HepG2 (cell line): ENCODE results near the gene PIAS1. TPM values are rescaled to one million over a fixed set of nuclear protein-coding genes. Genes with fewer than 3 reads are reported as not detected.
A peak's percentile ranks its signal among the peaks of the same experiment; 100 is the strongest.

Experiments
- ELF3 ChIP-seq: IDR thresholded peaks from 2 replicates; pipeline ENCODE4 v1.6.1; 2016; ENCODE audit warnings: missing genetic modification reagents, missing compliant biosample characterization
- EP300 ChIP-seq, 3 experiments: sonication (generic) in 1 of 3; formaldehyde crosslinking in 1 of 3; IDR thresholded peaks; 2 replicates each; pipeline versions ENCODE4 v1.5.1 to v1.6.1; 2011 to 2020; ENCODE audit warnings: low read depth in 2 of 3, low read length in 2 of 3, borderline replicate concordance in 1 of 3, improper control_type of control experiment in 1 of 3, mild to moderate bottlenecking in 1 of 3, missing genetic modification reagents in 1 of 3, moderate library complexity in 1 of 3
- HMGA1 ChIP-seq: sonication (generic); formaldehyde crosslinking; conservative IDR thresholded peaks from 2 replicates; pipeline ENCODE4 v1.4.0; 2020; ENCODE audit warnings: missing genetic modification reagents
- KDM6A ChIP-seq: IDR thresholded peaks from 2 replicates; pipeline ENCODE4 v1.6.1; 2016; ENCODE audit warnings: low read depth
- MBNL3 ChIP-seq: fragments of 250-450 bp; sonication (Bioruptor Pico); conservative IDR thresholded peaks from 2 replicates; pipeline ENCODE4 v1.8.0; 2022; ENCODE audit warnings: mild to moderate bottlenecking, inconsistent platforms
- MTF1 ChIP-seq: sonication (generic); formaldehyde crosslinking; IDR thresholded peaks from 2 replicates; pipeline ENCODE4 v1.5.0; 2020; ENCODE audit warnings: missing genetic modification reagents
- RCOR2 ChIP-seq: IDR thresholded peaks from 2 replicates; pipeline ENCODE4 v1.6.1; 2016; ENCODE audit warnings: missing biosample characterization, missing genetic modification reagents
- RFX3 ChIP-seq: IDR thresholded peaks from 2 replicates; pipeline ENCODE4 v1.6.1; 2016; ENCODE audit warnings: missing biosample characterization, missing genetic modification reagents
- ZNF12 ChIP-seq: sonication (generic); formaldehyde crosslinking; IDR thresholded peaks from 2 replicates; pipeline ENCODE4 v1.5.0; 2020; ENCODE audit warnings: missing genetic modification reagents
- ZNF670 ChIP-seq: sonication (generic); formaldehyde crosslinking; IDR thresholded peaks from 2 replicates; pipeline ENCODE4 v1.8.0; 2022; ENCODE audit warnings: mild to moderate bottlenecking, missing genetic modification reagents, borderline replicate concordance
- polyA plus RNA-seq, 8 experiments: library from polyadenylated mRNA; depleted of rRNA in 3 of 8; stranded (reverse) in 7 of 8; unstranded in 1 of 8; fragments of >200 nt; fragmentation: Illumina TruSeq in 4 of 8; extraction: Trizol in 4 of 8; gene quantifications; 2 replicates each; pipeline versions ENCODE4 v1.2.1 to v1.2.3, GENCODE V29; 2011 to 2016; ENCODE audit warnings: low read depth in 4 of 8, missing spikeins in 1 of 8, mixed read lengths in 1 of 8; ENCODE audit not compliant: insufficient read depth in 1 of 8
- total RNA-seq, 5 experiments: library from RNA; depleted of rRNA; stranded (reverse); fragments of >200 nt; fragmentation: Illumina TruSeq; extraction: Trizol; gene quantifications; 2 replicates each; pipeline ENCODE4 v1.2.3, GENCODE V29; 2016; ENCODE audit warnings: low read depth in 1 of 5
- TF ChIP-seq, protein P1 (sequence below): sonication (generic); formaldehyde crosslinking; IDR thresholded peaks from 2 replicates; pipeline ENCODE4 v1.4.0; 2020; ENCODE audit warnings: missing genetic modification reagents
- TF ChIP-seq, protein P2 (sequence below): fragments of 450-650 bp; IDR thresholded peaks from 2 replicates; pipeline ENCODE4 v1.6.1; 2017
- TF ChIP-seq, protein P3 (sequence below): sonication (generic); formaldehyde crosslinking; IDR thresholded peaks from 2 replicates; pipeline ENCODE4 v1.4.0; 2020; ENCODE audit warnings: mild to moderate bottlenecking, missing genetic modification reagents
- TF ChIP-seq, protein P4 (sequence below), 2 experiments: fragments of 450-650 bp in 1 of 2; sonication (generic) in 1 of 2; formaldehyde crosslinking; IDR thresholded peaks; 2 replicates each; pipeline versions ENCODE4 v1.5.0 to v1.8.0; 2020 to 2022; ENCODE audit warnings: mild to moderate bottlenecking in 1 of 2, missing genetic modification reagents in 1 of 2
- TF ChIP-seq, protein P5 (sequence below): sonication (generic); formaldehyde crosslinking; IDR thresholded peaks from 2 replicates; pipeline ENCODE4 v1.4.0; 2020; ENCODE audit warnings: missing genetic modification reagents

The PIAS1 gene
- total and polyA plus RNA-seq, 2 of the 13 experiments (the other 11 are each of a cell fraction or from before 2014, with no cell fraction given): 20.7 to 33.7 TPM

DNA sequence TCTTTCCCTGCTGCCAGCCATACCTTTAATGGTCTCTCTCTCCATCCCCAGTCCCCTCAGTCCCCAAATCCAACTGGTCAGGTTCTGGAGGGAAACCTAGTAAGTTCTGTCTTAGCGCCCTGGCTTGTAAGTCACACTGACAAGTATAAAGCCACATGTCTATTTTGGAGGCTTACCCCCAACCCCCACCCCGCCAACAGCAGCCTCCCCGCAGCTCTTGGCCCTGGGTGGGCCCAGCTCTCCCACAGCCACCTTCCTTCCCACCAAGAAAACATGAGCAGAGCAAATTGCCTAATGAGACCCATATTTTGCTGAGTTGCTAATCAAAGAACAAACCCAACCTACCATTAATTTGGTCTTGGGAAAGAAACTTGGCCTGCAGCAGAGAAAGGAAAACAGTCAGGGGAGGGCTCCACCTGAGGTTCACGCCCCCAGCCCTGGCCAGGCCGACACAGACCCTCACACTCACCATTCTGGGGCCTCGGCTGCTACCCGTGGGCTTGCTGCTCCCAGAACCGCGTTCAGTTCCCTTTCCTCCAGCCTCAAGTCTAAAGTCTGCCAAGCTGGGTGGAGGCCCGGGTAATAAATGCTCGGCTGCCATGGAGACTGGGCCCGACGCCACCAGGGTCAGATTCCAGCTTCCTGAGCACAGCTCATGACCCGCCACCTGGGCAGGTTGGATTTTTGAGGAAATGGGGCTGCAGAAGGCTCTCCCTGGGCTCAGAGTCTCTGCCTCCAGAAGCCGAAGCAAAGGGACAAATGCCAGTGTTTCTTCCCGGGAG, 150.9 kb downstream of the PIAS1 start, which contains the start of gene CALML4 (continued):
- TF ChIP-seq ZNF670 (CRISPR knock-in tag): no peak
- TF ChIP-seq, protein P1, sequence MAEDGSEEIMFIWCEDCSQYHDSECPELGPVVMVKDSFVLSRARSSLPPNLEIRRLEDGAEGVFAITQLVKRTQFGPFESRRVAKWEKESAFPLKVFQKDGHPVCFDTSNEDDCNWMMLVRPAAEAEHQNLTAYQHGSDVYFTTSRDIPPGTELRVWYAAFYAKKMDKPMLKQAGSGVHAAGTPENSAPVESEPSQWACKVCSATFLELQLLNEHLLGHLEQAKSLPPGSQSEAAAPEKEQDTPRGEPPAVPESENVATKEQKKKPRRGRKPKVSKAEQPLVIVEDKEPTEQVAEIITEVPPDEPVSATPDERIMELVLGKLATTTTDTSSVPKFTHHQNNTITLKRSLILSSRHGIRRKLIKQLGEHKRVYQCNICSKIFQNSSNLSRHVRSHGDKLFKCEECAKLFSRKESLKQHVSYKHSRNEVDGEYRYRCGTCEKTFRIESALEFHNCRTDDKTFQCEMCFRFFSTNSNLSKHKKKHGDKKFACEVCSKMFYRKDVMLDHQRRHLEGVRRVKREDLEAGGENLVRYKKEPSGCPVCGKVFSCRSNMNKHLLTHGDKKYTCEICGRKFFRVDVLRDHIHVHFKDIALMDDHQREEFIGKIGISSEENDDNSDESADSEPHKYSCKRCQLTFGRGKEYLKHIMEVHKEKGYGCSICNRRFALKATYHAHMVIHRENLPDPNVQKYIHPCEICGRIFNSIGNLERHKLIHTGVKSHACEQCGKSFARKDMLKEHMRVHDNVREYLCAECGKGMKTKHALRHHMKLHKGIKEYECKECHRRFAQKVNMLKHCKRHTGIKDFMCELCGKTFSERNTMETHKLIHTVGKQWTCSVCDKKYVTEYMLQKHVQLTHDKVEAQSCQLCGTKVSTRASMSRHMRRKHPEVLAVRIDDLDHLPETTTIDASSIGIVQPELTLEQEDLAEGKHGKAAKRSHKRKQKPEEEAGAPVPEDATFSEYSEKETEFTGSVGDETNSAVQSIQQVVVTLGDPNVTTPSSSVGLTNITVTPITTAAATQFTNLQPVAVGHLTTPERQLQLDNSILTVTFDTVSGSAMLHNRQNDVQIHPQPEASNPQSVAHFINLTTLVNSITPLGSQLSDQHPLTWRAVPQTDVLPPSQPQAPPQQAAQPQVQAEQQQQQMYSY (CRISPR knock-in tag): no peak
- TF ChIP-seq, protein P2, sequence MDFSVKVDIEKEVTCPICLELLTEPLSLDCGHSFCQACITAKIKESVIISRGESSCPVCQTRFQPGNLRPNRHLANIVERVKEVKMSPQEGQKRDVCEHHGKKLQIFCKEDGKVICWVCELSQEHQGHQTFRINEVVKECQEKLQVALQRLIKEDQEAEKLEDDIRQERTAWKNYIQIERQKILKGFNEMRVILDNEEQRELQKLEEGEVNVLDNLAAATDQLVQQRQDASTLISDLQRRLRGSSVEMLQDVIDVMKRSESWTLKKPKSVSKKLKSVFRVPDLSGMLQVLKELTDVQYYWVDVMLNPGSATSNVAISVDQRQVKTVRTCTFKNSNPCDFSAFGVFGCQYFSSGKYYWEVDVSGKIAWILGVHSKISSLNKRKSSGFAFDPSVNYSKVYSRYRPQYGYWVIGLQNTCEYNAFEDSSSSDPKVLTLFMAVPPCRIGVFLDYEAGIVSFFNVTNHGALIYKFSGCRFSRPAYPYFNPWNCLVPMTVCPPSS: no peak
- TF ChIP-seq MBNL3 (CRISPR knock-in tag): no peak
- no peak for TF ChIP-seq HMGA1 (CRISPR knock-in tag)
- TF ChIP-seq RFX3 (CRISPR knock-in tag): peak; percentile 87
- TF ChIP-seq RCOR2 (CRISPR knock-in tag): no peak
- peak; percentile 38; the same call in 1 of the 2 replicates for TF ChIP-seq KDM6A (CRISPR knock-in tag)
- no peak for TF ChIP-seq EP300 (IDR thresholded peaks at IDR 0.05; ENCODE audit: low read depth in 2 of 2, low read length in 2 of 2)
- TF ChIP-seq EP300 (CRISPR knock-in tag; IDR thresholded peaks at IDR 0.05; ENCODE audit: borderline replicate concordance): no peak
- TF ChIP-seq, protein P3, sequence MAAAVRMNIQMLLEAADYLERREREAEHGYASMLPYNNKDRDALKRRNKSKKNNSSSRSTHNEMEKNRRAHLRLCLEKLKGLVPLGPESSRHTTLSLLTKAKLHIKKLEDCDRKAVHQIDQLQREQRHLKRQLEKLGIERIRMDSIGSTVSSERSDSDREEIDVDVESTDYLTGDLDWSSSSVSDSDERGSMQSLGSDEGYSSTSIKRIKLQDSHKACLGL (CRISPR knock-in tag): no peak
- TF ChIP-seq MTF1 (CRISPR knock-in tag): no peak
- TF ChIP-seq, protein P4, sequence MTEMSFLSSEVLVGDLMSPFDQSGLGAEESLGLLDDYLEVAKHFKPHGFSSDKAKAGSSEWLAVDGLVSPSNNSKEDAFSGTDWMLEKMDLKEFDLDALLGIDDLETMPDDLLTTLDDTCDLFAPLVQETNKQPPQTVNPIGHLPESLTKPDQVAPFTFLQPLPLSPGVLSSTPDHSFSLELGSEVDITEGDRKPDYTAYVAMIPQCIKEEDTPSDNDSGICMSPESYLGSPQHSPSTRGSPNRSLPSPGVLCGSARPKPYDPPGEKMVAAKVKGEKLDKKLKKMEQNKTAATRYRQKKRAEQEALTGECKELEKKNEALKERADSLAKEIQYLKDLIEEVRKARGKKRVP (CRISPR knock-in tag; IDR thresholded peaks at IDR 0.05): no peak
- TF ChIP-seq, protein P5, sequence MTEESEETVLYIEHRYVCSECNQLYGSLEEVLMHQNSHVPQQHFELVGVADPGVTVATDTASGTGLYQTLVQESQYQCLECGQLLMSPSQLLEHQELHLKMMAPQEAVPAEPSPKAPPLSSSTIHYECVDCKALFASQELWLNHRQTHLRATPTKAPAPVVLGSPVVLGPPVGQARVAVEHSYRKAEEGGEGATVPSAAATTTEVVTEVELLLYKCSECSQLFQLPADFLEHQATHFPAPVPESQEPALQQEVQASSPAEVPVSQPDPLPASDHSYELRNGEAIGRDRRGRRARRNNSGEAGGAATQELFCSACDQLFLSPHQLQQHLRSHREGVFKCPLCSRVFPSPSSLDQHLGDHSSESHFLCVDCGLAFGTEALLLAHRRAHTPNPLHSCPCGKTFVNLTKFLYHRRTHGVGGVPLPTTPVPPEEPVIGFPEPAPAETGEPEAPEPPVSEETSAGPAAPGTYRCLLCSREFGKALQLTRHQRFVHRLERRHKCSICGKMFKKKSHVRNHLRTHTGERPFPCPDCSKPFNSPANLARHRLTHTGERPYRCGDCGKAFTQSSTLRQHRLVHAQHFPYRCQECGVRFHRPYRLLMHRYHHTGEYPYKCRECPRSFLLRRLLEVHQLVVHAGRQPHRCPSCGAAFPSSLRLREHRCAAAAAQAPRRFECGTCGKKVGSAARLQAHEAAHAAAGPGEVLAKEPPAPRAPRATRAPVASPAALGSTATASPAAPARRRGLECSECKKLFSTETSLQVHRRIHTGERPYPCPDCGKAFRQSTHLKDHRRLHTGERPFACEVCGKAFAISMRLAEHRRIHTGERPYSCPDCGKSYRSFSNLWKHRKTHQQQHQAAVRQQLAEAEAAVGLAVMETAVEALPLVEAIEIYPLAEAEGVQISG (CRISPR knock-in tag): no peak
- TF ChIP-seq ELF3 (CRISPR knock-in tag): no peak
- no peak for TF ChIP-seq ZNF12 (CRISPR knock-in tag)
